Endothelial cell of umbilical vein (primary cell): Measurements from ENCODE around the gene NELFB.

Experiments
- CTCF ChIP-seq, 2 donors: IDR thresholded peaks; 1 replicate in 1 of 2; 2 replicates in 1 of 2; pipeline ENCODE4 v1.5.1; 2011; ENCODE audit warnings: low read length in 2 of 2, mild to moderate bottlenecking in 2 of 2, moderate library complexity in 2 of 2, control low read depth in 1 of 2, inconsistent platforms in 1 of 2, low read depth in 1 of 2; ENCODE audit not compliant: insufficient read depth in 1 of 2; ENCODE audit errors: extremely low read depth in 1 of 2
- EZH2 ChIP-seq: IDR thresholded peaks from 2 replicates; pipeline ENCODE4 v1.6.1; 2012; ENCODE audit warnings: borderline replicate concordance, low read depth, mild to moderate bottlenecking, moderate library complexity, low read length, inconsistent platforms; ENCODE audit not compliant: severe bottlenecking
- GATA2 ChIP-seq: IDR thresholded peaks from 2 replicates; pipeline ENCODE4 v1.7.0; 2011; ENCODE audit warnings: low read depth, mild to moderate bottlenecking, moderate library complexity, mixed read lengths, low read length; ENCODE audit not compliant: insufficient read length, insufficient read depth
- JUN ChIP-seq: IDR thresholded peaks from 2 replicates; pipeline ENCODE4 v1.6.1; 2011; ENCODE audit warnings: borderline replicate concordance, low read depth; ENCODE audit not compliant: insufficient read length, insufficient read depth
- POLR2A ChIP-seq: IDR thresholded peaks from 2 replicates; pipeline ENCODE4 v1.6.1; 2012; ENCODE audit warnings: low read depth, mild to moderate bottlenecking, control low read depth, low read length
- POLR2AphosphoS5 ChIP-seq: IDR thresholded peaks from 2 replicates; pipeline ENCODE4 v1.6.1; 2012; ENCODE audit warnings: low read depth, mild to moderate bottlenecking, control low read depth, low read length, moderate library complexity; ENCODE audit not compliant: insufficient read depth

GRCh38 chr9:137240841-137241489 lies 14.2 kb upstream of the NELFB start, which contains the start of gene TUBB4B:
- no peak for TF ChIP-seq CTCF (IDR thresholded peaks at IDR 0.05; ENCODE audit: extremely low read depth in 1 of 2, insufficient read depth in 1 of 2, low read depth in 1 of 2, low read length in 2 of 2)
- peak; percentile 99 for TF ChIP-seq POLR2A
- TF ChIP-seq JUN, result no peak
- TF ChIP-seq EZH2, result no peak
- TF ChIP-seq POLR2AphosphoS5, result peak; percentile 100
- no peak for TF ChIP-seq GATA2
